ENCODE data around the gene G2E3. TPM values are rescaled to one million over a fixed set of nuclear protein-coding genes. Genes with fewer than 3 reads are reported as not detected.
"Not testable (repeated sequence)": the region's sequence is repeated elsewhere in the genome, so short reads cannot be mapped to it uniquely, and the experiment has no call there.

The G2E3 gene
- total RNA-seq, 1 donor from 2014 or later: 23.8 TPM

- H3K9me3 Mint-ChIP-seq: peaks cover 5% of the 10 kb centered on the region
- peaks cover 17% of the 10 kb centered on the region for H3K36me3 Mint-ChIP-seq (ENCODE audit: low read depth)
- H3K27me3 Mint-ChIP-seq: no peaks in the 10 kb centered on the region
- intact Hi-C loops (cut with micrococcal nuclease): no loop called here
- H3K4me1 Mint-ChIP-seq: peaks cover 45% of the 10 kb centered on the region
- H3K4me3 Mint-ChIP-seq: no peak overlapping the region
- no peak overlapping the region for H3K27ac Mint-ChIP-seq
- DNase-seq: no peak
Observed at GRCh38 chr14:30572237-30572636, 13.3 kb downstream of the G2E3 start.

DNA sequence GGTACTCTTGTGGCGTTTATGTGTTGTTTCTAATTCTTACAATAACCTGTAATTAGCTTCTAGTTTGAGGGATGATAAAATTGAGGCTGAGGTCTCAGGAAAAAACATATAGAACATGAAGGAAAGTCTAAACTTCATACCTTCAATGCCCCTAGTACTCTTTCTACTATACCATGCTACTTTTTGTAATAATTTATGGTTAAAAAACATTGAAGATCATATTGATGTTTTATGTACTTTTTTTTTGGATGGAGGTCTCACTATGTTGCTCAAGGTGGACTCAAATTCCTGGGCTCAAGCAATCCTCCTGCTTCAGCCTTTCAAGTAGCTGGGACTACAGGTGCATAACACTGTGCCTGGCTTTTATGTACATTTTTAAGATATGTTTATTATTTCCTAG lies 13.8 kb downstream of the G2E3 start:
- DNase-seq: no peak
- Mint-ChIP-seq H3K4me1 (peaks cover 45% of the 10 kb centered on the region), H3K27me3 (no peaks in the 10 kb centered on the region), H3K4me3 (no peak overlapping the region), H3K9me3 (peaks cover 5% of the 10 kb centered on the region), H3K36me3 (ENCODE audit: low read depth) (peaks cover 14% of the 10 kb centered on the region), H3K27ac (no peak overlapping the region)
- intact Hi-C loops (cut with micrococcal nuclease): no loop called here

DNA sequence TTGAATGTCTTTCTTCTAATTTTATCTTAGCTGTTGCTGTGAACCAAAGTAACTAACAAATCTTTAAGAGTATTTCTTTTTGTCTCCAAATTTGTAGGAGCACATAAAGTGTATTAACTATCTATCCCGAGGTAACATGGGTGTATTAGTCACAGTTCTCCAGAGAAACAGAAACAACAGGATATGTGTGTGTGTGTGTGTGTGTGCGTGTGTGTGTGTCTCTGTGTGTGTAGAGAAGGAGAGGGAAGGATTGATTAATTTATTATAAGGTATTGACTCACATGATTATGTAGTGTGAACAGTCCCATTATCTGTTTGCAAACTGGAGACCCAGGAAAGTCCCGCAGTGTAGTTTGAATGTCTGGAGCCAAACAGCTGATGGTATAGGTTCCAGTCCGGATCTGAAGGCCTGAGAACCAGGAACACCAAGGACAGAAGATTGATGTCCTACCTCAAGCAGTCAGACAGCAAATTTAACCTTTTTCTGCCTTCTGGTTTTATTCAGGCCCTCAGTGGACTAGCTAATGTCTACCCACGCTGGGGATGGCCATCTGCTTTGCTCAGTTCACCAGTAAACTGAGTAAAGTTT lies 14.4 kb downstream of the G2E3 start:
- Mint-ChIP-seq H3K36me3 (ENCODE audit: low read depth) (peaks cover 16% of the 10 kb centered on the region), H3K4me1 (peaks cover 44% of the 10 kb centered on the region), H3K27me3 (no peaks in the 10 kb centered on the region), H3K27ac (no peak overlapping the region), H3K4me3 (no peak overlapping the region), H3K9me3 (peaks cover 5% of the 10 kb centered on the region)
- intact Hi-C loops (cut with micrococcal nuclease): no loop called here
- DNase-seq: no peak

GRCh38 chr14:30573966-30574365 lies 15.0 kb downstream of the G2E3 start:
- H3K27ac Mint-ChIP-seq: no peak overlapping the region
- intact Hi-C loops (cut with micrococcal nuclease): no loop called here
- H3K9me3 Mint-ChIP-seq: peaks cover 8% of the 10 kb centered on the region

DNA sequence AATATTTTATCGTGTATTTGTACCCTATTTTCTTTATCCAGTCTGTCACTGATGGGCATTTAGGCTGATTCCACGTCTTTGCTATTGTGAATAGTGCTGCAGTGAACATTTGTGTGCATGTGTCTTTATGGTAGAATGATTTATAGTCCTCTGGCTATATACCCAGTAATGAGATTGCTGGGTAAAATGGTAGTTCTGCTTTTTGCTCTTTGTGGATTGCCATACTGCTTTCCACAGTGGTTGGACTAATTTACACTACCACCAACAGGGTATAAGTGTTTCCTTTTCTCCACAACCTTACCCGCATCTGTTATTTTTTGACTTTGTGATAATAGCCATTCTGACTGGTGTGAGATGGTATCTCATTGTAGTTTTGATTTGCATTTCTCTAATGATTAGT lies 15.8 kb downstream of the G2E3 start:
- DNase-seq; H3K27me3 Mint-ChIP-seq; H3K27ac Mint-ChIP-seq; H3K9me3 Mint-ChIP-seq; intact Hi-C loops (cut with micrococcal nuclease); H3K4me3 Mint-ChIP-seq: not testable (repeated sequence)
- H3K4me1 Mint-ChIP-seq: peaks cover 42% of the 10 kb centered on the region
- peaks cover 16% of the 10 kb centered on the region for H3K36me3 Mint-ChIP-seq (ENCODE audit: low read depth)

More at GRCh38 chr14:30573966-30574365, 15.0 kb downstream of the G2E3 start:
- Mint-ChIP-seq H3K36me3 (ENCODE audit: low read depth) (peaks cover 18% of the 10 kb centered on the region), H3K4me3 (no peak overlapping the region), H3K4me1 (peaks cover 48% of the 10 kb centered on the region), H3K27me3 (no peaks in the 10 kb centered on the region)
- no peak for DNase-seq

DNA sequence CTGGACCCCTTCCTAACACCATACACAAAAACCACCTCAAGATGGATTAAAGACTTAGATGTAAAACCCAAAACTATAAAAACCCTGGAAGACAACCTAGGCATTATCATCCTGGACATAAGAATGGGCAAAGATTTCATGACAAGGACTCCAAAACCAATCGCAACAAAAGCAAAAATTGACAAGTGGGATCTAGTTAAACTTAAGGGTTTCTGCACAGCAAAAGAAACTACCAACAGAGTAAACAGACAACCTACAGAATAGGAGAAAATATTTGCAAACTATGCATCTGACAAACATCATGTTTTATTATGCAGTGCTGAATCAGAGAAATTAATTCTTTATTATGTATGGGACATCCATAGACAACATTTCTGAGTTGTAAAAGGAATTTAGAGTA lies 17.4 kb downstream of the G2E3 start:
- H3K4me3 Mint-ChIP-seq; H3K27me3 Mint-ChIP-seq; H3K27ac Mint-ChIP-seq; H3K9me3 Mint-ChIP-seq; DNase-seq; intact Hi-C loops (cut with micrococcal nuclease): not testable (repeated sequence)
- peaks cover 29% of the 10 kb centered on the region for H3K4me1 Mint-ChIP-seq
- H3K36me3 Mint-ChIP-seq (ENCODE audit: low read depth): peaks cover 16% of the 10 kb centered on the region

DNA sequence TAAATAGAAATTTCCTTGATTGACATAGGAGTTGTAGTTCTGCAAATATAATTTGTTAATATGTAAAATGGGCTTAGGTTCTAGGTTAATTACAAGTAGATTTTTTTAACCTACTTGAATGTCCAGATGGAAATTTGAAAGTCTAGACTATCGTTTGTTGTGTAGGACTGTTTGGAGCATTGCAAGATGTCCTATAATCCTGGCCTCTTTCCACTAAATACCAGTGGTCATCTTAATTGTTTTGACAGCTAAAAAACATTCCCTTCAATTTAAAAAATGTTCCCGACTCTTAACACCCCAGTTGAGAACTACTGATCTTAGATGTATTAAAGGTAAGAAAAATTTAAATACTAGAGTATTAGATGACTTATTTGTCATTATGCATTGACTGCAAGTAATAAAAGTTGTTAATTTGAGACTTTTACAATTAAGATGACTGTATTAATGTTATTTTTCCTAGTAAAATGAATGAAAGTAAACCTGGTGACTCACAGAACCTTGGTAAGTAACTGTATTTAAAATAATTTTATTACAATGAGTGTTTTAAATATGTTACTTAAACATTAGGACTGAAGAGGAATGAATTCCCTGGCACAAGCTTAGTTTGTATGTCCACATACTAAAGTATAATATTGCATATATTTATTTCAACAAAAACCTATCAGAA lies 21.8 kb downstream of the G2E3 start:
- peaks cover 44% of the 10 kb centered on the region for H3K36me3 Mint-ChIP-seq (ENCODE audit: low read depth)

DNA sequence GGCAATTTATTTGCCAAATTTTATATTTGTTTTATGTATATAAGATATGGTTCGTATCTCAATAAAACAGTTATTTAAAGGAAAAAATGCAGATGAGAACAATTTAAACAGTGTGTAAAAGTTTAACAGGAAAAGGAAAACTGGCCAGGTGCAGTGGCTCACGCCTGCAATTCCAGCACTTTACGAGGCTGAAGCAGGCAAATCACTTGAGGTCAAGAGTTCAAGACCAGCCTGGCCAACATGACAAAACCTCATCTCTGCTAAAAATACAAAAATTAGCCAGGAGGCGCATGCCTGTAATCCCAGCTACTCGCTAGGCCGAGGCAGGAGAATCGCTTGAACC lies 22.3 kb downstream of the G2E3 start:
- no peak for DNase-seq
- intact Hi-C loops (cut with micrococcal nuclease): no loop called here
- Mint-ChIP-seq H3K27me3 (no peaks in the 10 kb centered on the region), H3K36me3 (ENCODE audit: low read depth) (peaks cover 45% of the 10 kb centered on the region), H3K4me3 (no peak overlapping the region), H3K4me1 (peaks cover 22% of the 10 kb centered on the region), H3K9me3 (peaks cover 22% of the 10 kb centered on the region), H3K27ac (no peak overlapping the region)

More for the DNA sequence above, 21.8 kb downstream of the G2E3 start:
- H3K4me3 Mint-ChIP-seq: no peak overlapping the region
- intact Hi-C loops (cut with micrococcal nuclease): no loop called here
- peaks cover 20% of the 10 kb centered on the region for H3K4me1 Mint-ChIP-seq
- peaks cover 26% of the 10 kb centered on the region for H3K9me3 Mint-ChIP-seq
- H3K27me3 Mint-ChIP-seq: no peaks in the 10 kb centered on the region
- H3K27ac Mint-ChIP-seq: no peak overlapping the region
- DNase-seq: no peak

DNA sequence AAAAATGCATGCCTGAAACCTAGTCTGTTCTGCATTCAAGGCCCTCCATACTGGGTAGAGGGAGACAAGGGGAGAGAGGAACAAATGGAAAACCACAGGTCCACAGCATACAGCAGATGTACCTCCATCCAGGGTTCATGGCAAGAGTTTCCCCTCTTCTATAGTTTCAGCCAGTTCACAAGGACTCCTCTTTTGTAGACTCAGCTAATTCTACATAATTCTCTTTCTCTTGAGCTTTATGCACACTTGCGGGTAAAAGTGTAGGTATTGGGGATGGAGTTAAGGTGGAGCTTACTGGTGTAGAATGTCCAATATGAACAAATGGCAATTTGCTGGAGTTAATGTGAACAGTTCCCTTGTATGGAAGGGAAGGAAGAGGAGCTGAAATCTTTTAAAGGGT lies 23.4 kb downstream of the G2E3 start:
- Mint-ChIP-seq H3K36me3 (ENCODE audit: low read depth) (peaks cover 48% of the 10 kb centered on the region), H3K27me3 (no peaks in the 10 kb centered on the region), H3K4me1 (peaks cover 21% of the 10 kb centered on the region), H3K27ac (no peak overlapping the region), H3K4me3 (no peak overlapping the region), H3K9me3 (peaks cover 21% of the 10 kb centered on the region)
- intact Hi-C loops (cut with micrococcal nuclease): no loop called here
- no peak for DNase-seq

- Mint-ChIP-seq H3K27me3 (no peaks in the 10 kb centered on the region), H3K9me3 (peaks cover 18% of the 10 kb centered on the region), H3K4me1 (peaks cover 15% of the 10 kb centered on the region), H3K36me3 (ENCODE audit: low read depth) (peaks cover 50% of the 10 kb centered on the region), H3K27ac (no peak overlapping the region), H3K4me3 (no peak overlapping the region)
- intact Hi-C loops (cut with micrococcal nuclease): no loop called here
- DNase-seq: no peak
Observed at GRCh38 chr14:30584058-30584630, 25.2 kb downstream of the G2E3 start.

DNA sequence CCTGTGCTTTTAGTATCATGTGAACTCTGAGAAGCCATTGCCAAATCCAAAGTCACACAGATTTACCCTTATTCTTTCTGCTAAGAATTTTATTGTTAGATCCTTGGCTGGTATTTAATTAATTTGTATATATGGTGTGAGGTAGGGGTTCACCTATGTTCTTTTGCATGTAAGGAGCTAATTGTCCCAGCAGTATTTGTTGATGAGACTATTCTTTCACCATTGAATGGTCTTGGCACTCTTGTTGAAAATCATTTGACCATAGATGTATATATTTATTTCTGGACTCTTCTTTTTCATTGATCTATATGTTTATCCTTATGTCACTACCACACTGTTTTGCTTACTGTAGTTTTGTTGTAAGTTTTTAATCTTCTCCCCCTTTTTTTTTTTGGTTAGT lies 26.2 kb downstream of the G2E3 start:
- Mint-ChIP-seq H3K9me3 (peaks cover 18% of the 10 kb centered on the region), H3K4me3 (no peak overlapping the region), H3K27ac (no peak overlapping the region), H3K4me1 (peaks cover 18% of the 10 kb centered on the region), H3K27me3 (no peaks in the 10 kb centered on the region), H3K36me3 (ENCODE audit: low read depth) (peaks cover 58% of the 10 kb centered on the region)
- DNase-seq: no peak
- intact Hi-C loops (cut with micrococcal nuclease): no loop called here

GRCh38 chr14:30587141-30587540 lies 28.2 kb downstream of the G2E3 start:
- peaks cover 67% of the 10 kb centered on the region for H3K36me3 Mint-ChIP-seq (ENCODE audit: low read depth)

GRCh38 chr14:30588873-30589272 lies 29.9 kb downstream of the G2E3 start:
- Mint-ChIP-seq H3K36me3 (ENCODE audit: low read depth) (peaks cover 58% of the 10 kb centered on the region), H3K4me1 (peaks cover 18% of the 10 kb centered on the region), H3K27ac (no peak overlapping the region), H3K4me3 (no peak overlapping the region), H3K9me3 (peaks cover 10% of the 10 kb centered on the region), H3K27me3 (no peaks in the 10 kb centered on the region)
- intact Hi-C loops (cut with micrococcal nuclease): no loop called here
- no peak for DNase-seq

More at GRCh38 chr14:30587141-30587540, 28.2 kb downstream of the G2E3 start:
- intact Hi-C loops (cut with micrococcal nuclease): no loop called here
- peaks cover 18% of the 10 kb centered on the region for H3K9me3 Mint-ChIP-seq
- no peak overlapping the region for H3K4me3 Mint-ChIP-seq
- H3K4me1 Mint-ChIP-seq: peaks cover 20% of the 10 kb centered on the region
- H3K27ac Mint-ChIP-seq: no peak overlapping the region
- no peak for DNase-seq
- H3K27me3 Mint-ChIP-seq: no peaks in the 10 kb centered on the region

DNA sequence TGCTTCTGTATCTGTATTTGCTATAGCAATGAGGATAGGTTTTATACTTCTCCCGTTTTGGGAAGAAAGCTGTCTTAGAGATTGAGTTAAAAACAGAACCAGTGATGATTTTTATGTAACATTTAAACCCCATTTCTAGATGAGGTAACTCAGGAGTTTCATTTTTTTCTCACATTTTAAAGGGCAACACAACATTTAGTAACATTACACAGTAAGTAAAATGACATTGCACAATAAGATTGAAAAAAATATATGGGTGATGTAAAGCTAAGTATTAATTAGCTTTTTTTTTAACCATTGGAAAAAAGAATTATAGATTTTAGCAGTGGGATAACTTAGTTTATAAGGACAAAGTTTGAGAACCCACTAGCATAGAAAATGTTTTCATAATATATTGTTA lies 38.0 kb downstream of the G2E3 start:
- H3K9me3 Mint-ChIP-seq: no peaks in the 10 kb centered on the region
- H3K27me3 Mint-ChIP-seq: no peaks in the 10 kb centered on the region
- intact Hi-C loops (cut with micrococcal nuclease): no loop called here
- no peak overlapping the region for H3K27ac Mint-ChIP-seq
- H3K36me3 Mint-ChIP-seq (ENCODE audit: low read depth): peaks cover 26% of the 10 kb centered on the region
- H3K4me1 Mint-ChIP-seq: peaks cover 5% of the 10 kb centered on the region
- no peak for DNase-seq
- H3K4me3 Mint-ChIP-seq: no peak overlapping the region
